Endodermal cell (in vitro differentiated cells): Measurements from ENCODE around the gene HSD3B1. TPM values are rescaled to one million over a fixed set of nuclear protein-coding genes. Genes with fewer than 3 reads are reported as not detected.
"Not testable (repeated sequence)": the region's sequence is repeated elsewhere in the genome, so short reads cannot be mapped to it uniquely, and the experiment has no call there.

Experiments used
- DNase-seq: peaks from one replicate; pipeline ENCODE4 v3.0.0-alpha.2; 2017
- H3K27ac ChIP-seq: 2 replicates; pipeline ENCODE4 v1.5.1; 2013; ENCODE audit warnings: mild to moderate bottlenecking, low read depth, low read length, moderate library complexity
- H3K27me3 ChIP-seq: 2 replicates; pipeline ENCODE4 v1.6.1; 2013; ENCODE audit warnings: mild to moderate bottlenecking, low read length, moderate library complexity; ENCODE audit not compliant: insufficient read depth, control insufficient read depth, poor library complexity, severe bottlenecking
- H3K36me3 ChIP-seq: 2 replicates; pipeline ENCODE4 v1.7.0; 2013; ENCODE audit warnings: mild to moderate bottlenecking, low read length, moderate library complexity; ENCODE audit not compliant: control insufficient read depth, insufficient read depth
- H3K4me1 ChIP-seq: one replicate; pipeline ENCODE4 v1.7.0; 2013; ENCODE audit warnings: low read length; ENCODE audit not compliant: control insufficient read depth, insufficient read depth
- H3K4me3 ChIP-seq: 2 replicates; pipeline ENCODE4 v1.5.1; 2013; ENCODE audit warnings: mild to moderate bottlenecking, low read length, moderate library complexity
- H3K9ac ChIP-seq: 2 replicates; pipeline ENCODE4 v1.6.1; 2013; ENCODE audit warnings: mild to moderate bottlenecking, low read length, moderate library complexity; ENCODE audit not compliant: poor library complexity, severe bottlenecking; ENCODE audit errors: extremely low read depth
- H3K9me3 ChIP-seq: 2 replicates; pipeline ENCODE4 v1.6.1; 2013; ENCODE audit warnings: mild to moderate bottlenecking, low read length, moderate library complexity; ENCODE audit not compliant: control insufficient read depth
- H3K27ac Mint-ChIP-seq: 2 replicates; pipeline ENCODE4 v1.8.0; 2020; ENCODE audit warnings: mixed read lengths
- H3K27me3 Mint-ChIP-seq: 2 replicates; pipeline ENCODE4 v1.8.0; 2021; ENCODE audit warnings: mild to moderate bottlenecking, mixed read lengths; ENCODE audit not compliant: insufficient read depth
- H3K36me3 Mint-ChIP-seq: 2 replicates; pipeline ENCODE4 v1.8.0; 2020; ENCODE audit warnings: low read depth, mixed read lengths
- H3K4me1 Mint-ChIP-seq: 2 replicates; pipeline ENCODE4 v1.8.0; 2020; ENCODE audit warnings: mixed read lengths
- H3K4me3 Mint-ChIP-seq: 2 replicates; pipeline ENCODE4 v1.8.0; 2020; ENCODE audit warnings: mild to moderate bottlenecking, moderate library complexity, mixed read lengths
- H3K9me3 Mint-ChIP-seq: 2 replicates; pipeline ENCODE4 v1.8.0; 2020; ENCODE audit warnings: mild to moderate bottlenecking, mixed read lengths
- CTCF ChIP-seq: fragments of 200-600 bp; sonication (generic); conservative IDR thresholded peaks from 2 replicates; pipeline ENCODE4 v1.5.0; 2021; ENCODE audit warnings: antibody characterized with exemption, mild to moderate bottlenecking
- WGBS, 2 experiments: methylation state at CpG; one replicate each; pipeline versions ENCODE4 v1.1.5 to v1.1.7; 2013; ENCODE audit warnings: missing lambda C conversion rate in 2 of 2, mixed read lengths in 1 of 2; ENCODE audit not compliant: insufficient coverage in 1 of 2, insufficient read length in 1 of 2; 5-methylcytosine and 5-hydroxymethylcytosine counted together
- total RNA-seq, 2 donors: library from RNA; stranded (reverse); fragmentation: NEBNext Ultra II Directional in 1 of 2; extraction: Animal tissue kit (Norgen Biotek cat#: 25700) in 1 of 2; gene quantifications; 2 replicates in 1 of 2; 3 replicates in 1 of 2; pipeline ENCODE4 v1.2.1, GENCODE V29; 2021

The HSD3B1 gene
- total RNA-seq, 2 donors from 2014 or later, result not detected

- H3K36me3 Mint-ChIP-seq, result no peaks in the 10 kb centered on the region
- DNase-seq, result no peak
- Histone ChIP-seq H3K9me3 (no peaks in the 10 kb centered on the region), H3K27me3 (no peaks in the 10 kb centered on the region), H3K9ac (no peak overlapping the region), H3K4me1 (no peaks in the 10 kb centered on the region), H3K27ac (no peak overlapping the region), H3K36me3 (no peaks in the 10 kb centered on the region), H3K4me3 (no peak overlapping the region)
- WGBS, 2 experiments, result 89 to 95% methylated on average over 2 to 3 of the region's 3 CpGs
- H3K9me3 Mint-ChIP-seq, result no peaks in the 10 kb centered on the region
- no peak overlapping the region for H3K27ac Mint-ChIP-seq
- TF ChIP-seq CTCF, result no peak
- peaks cover 8% of the 10 kb centered on the region for H3K4me1 Mint-ChIP-seq
- no peak overlapping the region for H3K4me3 Mint-ChIP-seq
- no peaks in the 10 kb centered on the region for H3K27me3 Mint-ChIP-seq
These were observed 49.4 kb downstream of the HSD3B1 start for GRCh38 chr1:119556423-119556822.

DNA sequence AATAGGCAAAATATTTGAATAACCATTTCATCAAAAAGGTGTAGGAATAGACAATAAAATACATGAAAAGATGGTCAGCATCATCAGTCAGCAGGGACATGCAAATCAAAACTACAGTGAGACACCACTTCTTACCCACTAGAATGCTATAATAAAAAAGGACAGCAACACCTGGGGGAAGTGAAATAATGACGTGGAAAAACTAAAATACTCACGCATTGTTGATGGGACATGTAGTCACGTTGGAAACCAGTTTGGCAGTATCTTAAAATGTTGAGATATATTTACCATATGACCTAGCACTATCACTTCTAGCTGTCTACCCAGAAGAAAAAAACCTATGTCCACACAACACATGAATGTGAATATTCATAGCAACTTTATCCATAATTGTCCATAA lies 53.4 kb downstream of the HSD3B1 start:
- not testable (repeated sequence) for H3K4me3 Mint-ChIP-seq, H3K27me3 Mint-ChIP-seq, H3K27ac ChIP-seq, H3K9me3 Mint-ChIP-seq, H3K27me3 ChIP-seq, H3K4me1 ChIP-seq, H3K4me1 Mint-ChIP-seq, H3K9ac ChIP-seq, H3K4me3 ChIP-seq, DNase-seq, H3K36me3 ChIP-seq, H3K9me3 ChIP-seq, H3K36me3 Mint-ChIP-seq, H3K27ac Mint-ChIP-seq
- 100% methylated on average over 1 of the region's 3 CpGs; no CpG with 5 or more reads in 1 of the 2 experiments for WGBS, 2 experiments

DNA sequence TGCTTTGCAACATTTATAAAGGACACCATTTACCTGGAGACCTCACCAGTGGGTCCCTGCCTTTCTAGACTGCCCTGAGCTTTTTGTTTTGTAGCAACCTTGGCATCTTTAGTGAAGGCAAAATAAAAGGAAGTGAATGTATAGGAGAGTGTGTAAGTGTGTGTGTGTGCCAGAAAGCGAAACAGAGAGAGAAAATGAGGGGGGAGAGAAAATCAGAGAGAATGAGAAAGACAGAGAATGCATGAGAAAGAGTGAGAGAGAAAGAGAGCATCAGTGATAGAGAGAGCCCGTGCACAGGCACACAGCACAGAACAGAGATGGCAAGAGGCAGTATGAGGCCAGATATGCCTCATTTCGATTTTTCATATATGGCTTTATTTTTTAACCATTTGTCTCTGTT lies 57.5 kb downstream of the HSD3B1 start:
- no peaks in the 10 kb centered on the region for H3K4me1 ChIP-seq
- no peak for TF ChIP-seq CTCF
- no peaks in the 10 kb centered on the region for H3K36me3 ChIP-seq
- no peak overlapping the region for H3K27ac ChIP-seq
- Mint-ChIP-seq H3K4me1 (no peaks in the 10 kb centered on the region), H3K9me3 (no peaks in the 10 kb centered on the region), H3K27me3 (peaks cover 3% of the 10 kb centered on the region), H3K27ac (no peak overlapping the region), H3K4me3 (no peak overlapping the region), H3K36me3 (no peaks in the 10 kb centered on the region)
- no peak for DNase-seq
- H3K27me3 ChIP-seq, result no peaks in the 10 kb centered on the region
- WGBS, 2 experiments, result 87 to 94% methylated on average over 3 of the region's 3 CpGs
- no peak overlapping the region for H3K4me3 ChIP-seq
- H3K9me3 ChIP-seq, result no peaks in the 10 kb centered on the region
- H3K9ac ChIP-seq, result no peak overlapping the region

Other genes starting within 250 kb of the HSD3B1 start
- gene HAO2, start 138.4 kb upstream of the HSD3B1 start, total RNA-seq, result not detected
- gene HSD3B2, start 92.1 kb upstream of the HSD3B1 start, total RNA-seq, result not detected
- gene ZNF697, start 141.1 kb downstream of the HSD3B1 start, total RNA-seq, result 10 to 100 TPM; 12.0 to 14.8 TPM
- gene PHGDH, start 204.7 kb downstream of the HSD3B1 start, total RNA-seq, result 100 to 1,000 TPM; 156 to 176 TPM